Urinary bladder (tissue), 4 donors: Measurements from ENCODE around the gene NUP210L. TPM values are rescaled to one million over a fixed set of nuclear protein-coding genes. Genes with fewer than 3 reads are reported as not detected.

Experiments
- DNase-seq: peaks from one replicate; pipeline ENCODE4 v3.0.0-alpha.2; 2015; ENCODE audit errors: extremely low spot score
- H3K27ac ChIP-seq: one replicate; pipeline ENCODE4 v1.5.1; 2013; ENCODE audit warnings: low read depth, mild to moderate bottlenecking, moderate library complexity
- H3K36me3 ChIP-seq: one replicate; pipeline ENCODE4 v1.6.1; 2013; ENCODE audit warnings: mild to moderate bottlenecking, moderate library complexity; ENCODE audit not compliant: insufficient read depth
- H3K4me1 ChIP-seq: one replicate; pipeline ENCODE4 v1.6.1; 2013; ENCODE audit warnings: mild to moderate bottlenecking, moderate library complexity; ENCODE audit not compliant: insufficient read depth
- H3K4me3 ChIP-seq: one replicate; pipeline ENCODE4 v1.5.1; 2013; ENCODE audit warnings: low read depth, low read length
- WGBS: extraction: QIAGEN DNeasy Blood & Tissue Kit; methylation state at CpG from one replicate; pipeline ENCODE4 v1.1.7; 2013; 5-methylcytosine and 5-hydroxymethylcytosine counted together
- polyA plus RNA-seq: library from polyadenylated mRNA; stranded (reverse); fragments of 200-250 nt; gene quantifications from one replicate; pipeline ENCODE4 v1.2.3, GENCODE V29; 2013
- total RNA-seq: library from RNA; depleted of rRNA; stranded (reverse); fragments of >200 nt; gene quantifications from one replicate; pipeline ENCODE4 v1.2.3, GENCODE V29; 2014
- donor health status: healthy with polysubstance abuse.
- donor health status: healthy.

The NUP210L gene
- total and polyA plus RNA-seq, 2 donors = 0.04 to 0.21 TPM

DNA sequence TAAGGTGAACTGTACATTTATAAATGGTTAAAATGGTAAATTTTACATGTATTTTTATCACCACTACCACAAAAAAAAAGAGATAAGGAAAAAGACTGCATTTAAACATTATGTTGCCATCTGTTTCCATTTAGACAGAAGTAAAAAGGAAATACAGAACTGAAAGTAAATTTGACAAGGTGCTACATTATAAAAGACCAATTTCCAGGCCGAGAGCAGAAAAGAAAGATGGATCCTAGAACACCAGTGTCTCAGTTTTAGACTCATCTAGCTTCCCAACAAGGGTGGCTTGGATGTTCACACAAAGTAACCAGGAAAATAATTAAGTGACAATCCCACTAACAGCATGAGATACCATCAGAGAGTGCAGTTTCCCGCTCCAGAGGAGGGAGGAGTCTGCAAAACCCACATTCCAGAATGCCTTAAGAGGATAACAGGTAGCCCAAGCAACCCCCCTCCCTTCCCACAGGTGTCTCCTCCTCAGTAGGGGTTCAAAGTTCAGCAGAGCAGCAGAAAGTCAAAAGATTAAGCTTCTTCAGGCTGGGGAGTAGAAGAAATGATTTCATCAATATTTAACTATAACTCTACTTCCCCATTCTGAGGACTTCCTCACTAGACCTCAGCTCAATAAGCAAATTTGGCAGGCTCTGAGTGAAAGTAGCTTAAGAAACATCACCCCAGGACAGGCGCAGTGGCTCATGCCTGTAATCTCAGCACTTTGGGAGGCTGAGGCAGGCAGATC is 25.2 kb upstream of the NUP210L start:
- no peak overlapping the region for H3K27ac ChIP-seq
- 70% methylated on average over 3 of the region's 3 CpGs for WGBS

DNA sequence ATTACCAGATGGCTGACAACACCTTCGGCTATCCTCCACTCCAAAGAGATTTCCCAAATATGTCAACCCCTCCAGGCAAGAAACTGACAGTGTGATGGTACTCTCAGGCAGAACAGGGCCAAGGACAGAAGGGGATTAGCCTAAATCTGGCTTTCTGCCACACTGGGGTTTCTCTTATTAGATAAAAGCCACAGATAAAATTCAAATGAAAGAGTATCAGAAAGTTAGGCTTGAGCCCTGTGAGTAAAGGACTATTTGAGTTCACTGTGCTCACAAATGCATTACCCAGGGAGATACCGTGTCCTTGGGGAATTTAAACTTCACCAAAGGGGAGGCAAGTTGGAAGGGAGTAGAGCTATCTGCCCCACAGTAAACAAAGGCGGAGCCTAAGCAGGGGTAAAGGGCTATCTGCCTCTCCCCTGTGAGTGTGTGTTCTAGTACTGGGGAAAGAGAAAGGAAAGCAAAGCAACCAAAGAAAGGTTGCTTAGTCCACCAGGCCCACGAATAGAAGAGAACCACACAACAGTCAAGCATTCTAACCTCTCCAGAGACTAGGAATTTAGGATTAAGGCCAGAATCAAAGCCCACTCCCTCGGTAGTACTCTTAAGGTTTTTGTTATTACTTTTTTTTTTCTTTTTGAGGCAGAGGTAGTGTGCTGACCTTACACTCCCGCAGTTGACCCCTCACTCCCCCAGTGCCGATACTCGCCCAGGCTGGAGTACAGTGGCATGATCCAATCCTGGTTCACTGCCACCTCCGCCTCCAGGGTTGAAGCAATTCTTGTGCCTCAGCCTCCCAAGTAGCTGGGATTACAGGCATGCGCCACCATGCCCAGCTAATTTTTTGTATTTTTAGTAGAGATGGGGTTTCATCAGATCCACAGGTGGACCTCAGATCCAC is 24.3 kb upstream of the NUP210L start:
- Histone ChIP-seq H3K36me3 (no peaks in the 10 kb centered on the region), H3K4me1 (peaks cover 2% of the 10 kb centered on the region), H3K27ac (no peak overlapping the region), H3K4me3 (no peak overlapping the region)
- WGBS = 71% methylated on average over 10 of the region's 10 CpGs
- no peak for DNase-seq

More for the DNA sequence above, 25.2 kb upstream of the NUP210L start:
- DNase-seq = no peak
- Histone ChIP-seq H3K36me3 (no peaks in the 10 kb centered on the region), H3K4me3 (no peak overlapping the region), H3K4me1 (peaks cover 2% of the 10 kb centered on the region)

DNA sequence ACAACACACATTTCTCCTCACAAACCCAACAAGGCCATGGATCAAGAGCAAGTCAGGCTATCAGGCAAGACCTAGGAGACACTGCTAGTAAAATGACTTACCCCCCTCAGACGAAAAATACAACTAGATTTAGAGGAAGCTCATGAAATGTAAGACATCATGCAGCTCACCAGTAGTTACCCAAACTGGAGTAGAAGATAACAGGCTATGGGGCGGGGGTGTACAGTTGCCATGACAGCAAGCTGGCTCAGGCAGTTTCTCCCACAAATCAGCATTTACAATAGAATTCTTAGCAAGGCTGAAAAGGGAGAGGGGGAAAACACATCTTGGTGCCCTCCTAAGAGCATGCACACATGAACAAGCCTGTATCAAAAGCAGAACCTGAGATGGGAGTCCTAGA is 23.1 kb upstream of the NUP210L start:
- Histone ChIP-seq H3K27ac (no peak overlapping the region), H3K4me1 (peaks cover 2% of the 10 kb centered on the region), H3K36me3 (no peaks in the 10 kb centered on the region), H3K4me3 (no peak overlapping the region)
- no peak for DNase-seq
- 29% methylated on average over 2 of the region's 2 CpGs for WGBS

DNA sequence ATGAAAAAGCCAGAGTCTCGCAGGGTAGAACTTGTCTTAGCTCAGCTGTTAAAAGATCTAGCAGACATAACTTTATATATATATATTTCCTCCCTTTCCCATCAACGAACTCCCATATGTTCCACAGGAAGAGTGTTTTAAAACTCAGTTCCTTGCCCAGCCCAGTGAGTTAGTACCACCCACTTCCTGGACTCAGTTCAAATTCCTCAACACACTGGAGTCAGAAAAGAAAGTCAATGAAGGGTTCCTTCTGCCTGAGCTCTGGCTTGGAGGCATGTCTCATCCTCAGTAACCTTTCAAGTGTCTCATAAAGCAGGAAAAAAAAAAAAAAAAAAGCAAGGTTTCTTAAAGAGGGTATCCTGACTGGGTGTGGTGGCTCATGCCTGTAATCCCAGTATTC is 21.5 kb upstream of the NUP210L start:
- no peaks in the 10 kb centered on the region for H3K36me3 ChIP-seq
- 21% methylated on average over 2 of the region's 2 CpGs for WGBS
- H3K27ac ChIP-seq = no peak overlapping the region
- no peak overlapping the region for H3K4me3 ChIP-seq
- no peak for DNase-seq
- H3K4me1 ChIP-seq = peaks cover 2% of the 10 kb centered on the region

DNA sequence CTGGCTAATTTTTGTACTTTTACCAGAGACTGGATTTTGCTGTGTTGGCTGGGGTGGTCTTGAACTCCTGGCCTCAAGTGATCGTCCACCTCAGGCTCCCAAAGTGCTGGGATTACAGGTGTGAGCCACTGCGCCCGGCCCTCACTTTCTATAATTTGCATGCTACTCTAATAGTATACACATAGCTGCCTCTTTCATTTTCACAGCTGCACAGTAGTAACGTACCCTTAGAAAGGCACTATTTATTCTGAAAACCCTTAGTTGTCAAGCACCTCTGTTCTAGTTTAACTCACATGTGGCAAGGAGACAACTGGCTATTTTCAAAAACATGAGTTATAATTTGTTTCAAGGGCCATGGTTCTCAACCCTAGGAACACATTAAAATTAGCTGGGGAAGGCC is 19.8 kb upstream of the NUP210L start:
- peaks cover under 1% of the 10 kb centered on the region for H3K36me3 ChIP-seq
- H3K27ac ChIP-seq = no peak overlapping the region
- 92% methylated on average over 4 of the region's 4 CpGs for WGBS
- no peak overlapping the region for H3K4me3 ChIP-seq
- H3K4me1 ChIP-seq = peaks cover 2% of the 10 kb centered on the region
- no peak for DNase-seq

DNA sequence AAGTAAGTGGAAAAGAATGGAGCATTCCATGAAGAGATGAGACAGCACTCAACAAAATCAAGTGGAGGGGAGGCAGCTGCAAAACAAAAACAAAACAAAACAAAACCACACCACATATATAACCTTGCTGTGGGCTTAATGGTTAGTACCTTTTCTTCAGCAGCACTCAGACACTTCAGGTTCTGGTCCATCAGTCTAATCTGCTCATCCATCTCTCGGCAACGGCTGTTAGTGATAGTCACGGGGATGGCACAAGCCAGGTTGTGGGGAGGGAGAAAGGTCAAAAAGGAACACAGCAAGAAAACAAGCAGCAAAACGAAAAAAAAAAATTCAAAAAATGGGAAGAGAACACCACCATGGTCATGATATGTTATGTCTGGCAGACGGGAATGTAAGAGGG is 17.0 kb upstream of the NUP210L start:
- Histone ChIP-seq H3K27ac (no peak overlapping the region), H3K36me3 (peaks cover 2% of the 10 kb centered on the region)
- WGBS = 91% methylated on average over 5 of the region's 5 CpGs

DNA sequence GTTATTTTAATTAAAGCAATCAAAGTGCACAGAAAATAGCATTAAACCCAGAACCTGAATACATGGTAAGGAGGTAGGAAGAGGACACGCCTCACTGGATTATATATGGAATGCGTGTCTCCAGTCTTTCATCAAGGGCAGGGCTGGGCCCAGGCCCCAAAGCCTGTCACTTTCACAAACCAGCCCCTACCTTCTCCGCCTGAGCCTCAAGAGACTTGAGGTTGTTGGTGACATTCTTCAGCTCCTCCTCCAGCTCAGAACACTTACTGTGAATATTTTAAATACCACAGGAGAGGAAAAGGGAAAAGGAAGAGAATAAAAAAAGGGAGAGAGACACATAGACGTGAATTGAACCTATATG is 16.3 kb upstream of the NUP210L start:
- whole genome bisulfite sequencing = 88% methylated on average over 4 of the region's 4 CpGs
- no peak overlapping the region for H3K27ac ChIP-seq
- no peaks in the 10 kb centered on the region for H3K4me1 ChIP-seq
- H3K4me3 ChIP-seq = no peak overlapping the region
- peaks cover 2% of the 10 kb centered on the region for H3K36me3 ChIP-seq
- DNase-seq = no peak

More for the DNA sequence above, 17.0 kb upstream of the NUP210L start:
- no peak for DNase-seq
- Histone ChIP-seq H3K4me1 (no peaks in the 10 kb centered on the region), H3K4me3 (no peak overlapping the region)

DNA sequence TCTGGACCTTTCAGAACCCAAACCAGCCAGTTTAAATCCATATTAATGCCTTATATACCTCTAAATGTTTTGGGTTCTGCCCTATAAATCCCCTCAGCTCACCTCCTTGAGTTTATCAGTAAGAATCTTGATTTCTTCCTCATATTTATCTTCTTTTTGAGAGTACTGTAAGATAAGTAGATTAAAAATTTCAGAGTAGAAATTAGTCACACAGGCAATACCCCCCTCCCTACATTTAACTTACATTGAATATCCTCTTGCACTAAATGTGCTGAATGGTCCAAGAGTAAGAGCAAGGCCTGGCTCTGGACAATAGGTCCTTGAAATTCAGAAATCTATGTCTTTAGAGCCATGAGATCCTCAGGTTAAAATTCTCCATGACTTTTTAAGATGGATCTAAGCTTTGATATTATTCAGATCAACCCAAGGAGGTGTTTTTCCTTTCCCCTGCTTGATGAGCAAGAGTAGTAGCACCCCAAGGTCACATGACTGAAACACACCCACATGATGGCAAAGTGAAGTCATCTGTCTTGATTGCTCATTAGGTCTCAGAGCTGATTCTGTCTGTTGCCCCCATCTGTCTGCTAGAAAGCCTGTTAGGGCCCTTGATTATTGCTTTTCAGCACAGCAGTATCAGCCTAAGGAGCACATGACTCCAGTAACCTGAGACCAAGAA is 15.8 kb upstream of the NUP210L start:
- Histone ChIP-seq H3K27ac (no peak overlapping the region), H3K4me1 (no peaks in the 10 kb centered on the region), H3K4me3 (no peak overlapping the region), H3K36me3 (peaks cover 2% of the 10 kb centered on the region)
- DNase-seq = no peak

DNA sequence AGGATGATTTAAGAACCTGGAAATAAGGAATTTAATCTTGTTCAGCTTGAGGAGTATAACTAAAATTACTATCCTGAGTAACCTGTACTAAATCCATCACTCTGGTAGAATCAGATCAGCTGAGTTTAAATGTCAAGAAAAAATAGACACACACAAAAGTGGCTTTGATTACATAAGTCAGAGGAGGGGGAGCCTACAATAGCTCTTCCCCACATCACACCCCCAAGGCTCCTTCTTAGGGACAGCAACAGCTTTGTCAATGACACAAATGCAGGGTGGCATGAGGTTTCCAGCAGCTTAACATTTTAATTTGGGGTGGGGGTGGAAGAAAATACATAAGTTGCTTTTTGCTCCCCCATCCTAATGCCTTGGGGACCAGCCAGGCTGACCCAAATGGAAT is 12.6 kb upstream of the NUP210L start:
- Histone ChIP-seq H3K4me3 (no peak overlapping the region), H3K4me1 (no peaks in the 10 kb centered on the region), H3K27ac (no peak overlapping the region), H3K36me3 (peaks cover 2% of the 10 kb centered on the region)
- no peak for DNase-seq

DNA sequence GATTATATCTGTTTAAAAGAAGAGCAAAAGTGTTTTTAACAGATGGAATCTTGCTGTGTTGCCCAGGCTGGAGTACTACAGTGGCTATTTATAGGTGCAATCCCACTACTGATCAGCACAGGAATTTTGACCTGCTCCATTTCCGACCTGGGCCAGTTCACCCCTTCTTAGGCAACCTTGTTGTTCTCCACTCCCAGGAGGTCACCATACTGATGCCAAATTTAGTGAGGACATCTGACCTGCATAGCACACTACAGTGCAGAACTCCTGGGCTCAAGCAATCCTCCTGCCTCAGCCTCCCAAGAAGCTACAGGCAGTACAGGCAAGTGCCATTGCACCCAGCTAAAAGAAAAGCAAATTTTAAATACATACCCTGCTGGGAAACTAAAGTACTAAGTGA is 11.3 kb upstream of the NUP210L start:
- DNase-seq = no peak
- H3K36me3 ChIP-seq = peaks cover 2% of the 10 kb centered on the region
- H3K4me3 ChIP-seq = no peak overlapping the region
- no peak overlapping the region for H3K27ac ChIP-seq
- H3K4me1 ChIP-seq = no peaks in the 10 kb centered on the region
- WGBS = 91% methylated on average over 1 of the region's 1 CpG

DNA sequence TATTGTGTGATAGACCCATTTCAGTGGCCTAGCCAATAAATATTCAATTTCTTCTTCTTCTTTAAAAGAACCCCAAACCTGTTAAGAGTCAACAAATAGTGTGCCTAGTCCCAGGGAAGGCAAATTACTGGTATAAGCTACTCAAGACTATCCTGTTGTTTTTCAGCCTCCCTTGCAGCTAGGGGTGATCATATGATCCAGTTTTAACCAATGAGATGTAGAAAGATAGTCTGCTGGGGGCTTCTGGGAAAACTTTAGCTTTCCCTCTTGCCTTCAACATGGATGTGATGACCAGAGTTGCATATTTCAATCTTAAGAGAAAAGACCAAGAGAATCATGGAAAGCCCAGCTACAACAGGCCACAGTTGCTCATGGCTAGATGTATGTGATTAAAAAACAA is 4.7 kb upstream of the NUP210L start:
- Histone ChIP-seq H3K4me1 (no peaks in the 10 kb centered on the region), H3K4me3 (no peak overlapping the region), H3K27ac (no peak overlapping the region), H3K36me3 (no peaks in the 10 kb centered on the region)
- no peak for DNase-seq

DNA sequence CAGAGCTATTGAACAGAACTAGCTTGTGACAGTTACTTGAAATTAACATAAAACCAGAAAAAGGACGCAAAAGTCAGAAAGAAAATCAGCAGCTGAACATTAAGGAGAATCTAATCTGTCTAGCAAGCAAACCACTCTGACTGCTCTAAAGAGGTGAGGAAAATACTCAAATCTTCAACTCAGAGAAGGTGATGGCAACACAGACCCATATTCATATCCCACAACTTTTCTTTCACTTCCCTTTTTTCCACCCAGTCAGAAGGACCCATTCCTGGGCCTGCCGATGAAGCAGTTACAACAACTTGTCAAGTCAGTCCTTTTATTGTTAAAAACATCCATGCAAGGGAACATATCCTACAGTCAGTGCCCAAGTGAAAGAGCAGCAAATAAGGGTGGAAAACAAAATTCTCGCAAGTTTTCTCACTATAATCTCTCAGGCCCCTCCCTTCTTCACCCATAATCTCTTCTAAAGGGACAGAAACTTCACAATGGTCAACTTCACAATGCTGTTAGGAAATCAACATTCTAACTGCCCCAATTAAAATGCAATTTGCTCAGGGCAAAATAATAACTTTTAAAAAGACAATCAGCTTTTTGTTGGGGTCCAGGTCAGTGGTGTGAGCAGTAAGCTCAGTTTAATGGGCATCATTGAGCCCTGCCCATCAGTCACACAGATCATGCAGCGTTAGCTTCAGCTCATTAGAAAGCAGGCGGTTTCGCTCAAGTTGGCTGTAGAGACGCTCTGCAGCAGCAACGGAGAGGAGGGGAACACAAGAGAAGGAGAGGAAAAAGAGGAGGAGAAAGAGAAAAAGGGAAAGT is 3.6 kb upstream of the NUP210L start:
- WGBS = 78% methylated on average over 8 of the region's 8 CpGs
- no peak overlapping the region for H3K4me3 ChIP-seq
- H3K4me1 ChIP-seq = no peaks in the 10 kb centered on the region
- H3K27ac ChIP-seq = peak overlapping the region; percentile 4
- no peak for DNase-seq
- no peaks in the 10 kb centered on the region for H3K36me3 ChIP-seq
